Measurements from ENCODE around the gene ANKRD9. TPM values are rescaled to one million over a fixed set of nuclear protein-coding genes. Genes with fewer than 3 reads are reported as not detected.

ANKRD9 gene
- total RNA-seq, 5 donors from 2014 or later (not counting 1 experiment from before 2014, with no cell fraction given), result 1.9 to 3.2 (median 2.4) TPM

- Mint-ChIP-seq H3K27me3 (peaks cover under 1 to 6% of the 10 kb centered on the region in 2 donors), H3K4me3 (no peak overlapping the region), H3K36me3 (no peaks in the 10 kb centered on the region), H3K4me1 (no peaks in the 10 kb centered on the region), H3K9me3 (no peaks in the 10 kb centered on the region), H3K27ac (no peak overlapping the region)
- Histone ChIP-seq H3K4me1 (ENCODE audit: control insufficient read depth in 1 of 2, extremely low read depth in 1 of 2, insufficient read depth in 2 of 2, low read length in 2 of 2) (no peaks in the 10 kb centered on the region), H3K9me3 (no peaks in the 10 kb centered on the region), H3K27me3 (replicated peaks in 1 of 2; ENCODE audit: control insufficient read depth in 2 of 2, extremely low read depth in 1 of 2, insufficient read depth in 2 of 2, low read length in 1 of 2) (peaks cover 0 to 28% of the 10 kb centered on the region in 2 experiments), H3K36me3 (ENCODE audit: control insufficient read depth in 2 of 2, extremely low read depth in 1 of 2, insufficient read depth in 1 of 2, low read length in 1 of 2) (no peaks in the 10 kb centered on the region), H3K27ac (ENCODE audit: low read length) (no peak overlapping the region), H3K4me3 (ENCODE audit: control insufficient read depth in 1 of 2, extremely low read depth in 1 of 2, low read length in 1 of 2) (no peak overlapping the region)
- CTCF ChIA-PET, result no interaction called here
- ATAC-seq (replicated peaks in 1 of 4), result no peak
- DNase-seq, result no peak
- 81% methylated on average over 24 of the region's 25 CpGs for WGBS (ENCODE audit: insufficient coverage)
- POLR2A ChIA-PET, result no interaction called here
These were observed 29.3 kb upstream of the ANKRD9 start for GRCh38 chr14:102538602-102539543.

DNA sequence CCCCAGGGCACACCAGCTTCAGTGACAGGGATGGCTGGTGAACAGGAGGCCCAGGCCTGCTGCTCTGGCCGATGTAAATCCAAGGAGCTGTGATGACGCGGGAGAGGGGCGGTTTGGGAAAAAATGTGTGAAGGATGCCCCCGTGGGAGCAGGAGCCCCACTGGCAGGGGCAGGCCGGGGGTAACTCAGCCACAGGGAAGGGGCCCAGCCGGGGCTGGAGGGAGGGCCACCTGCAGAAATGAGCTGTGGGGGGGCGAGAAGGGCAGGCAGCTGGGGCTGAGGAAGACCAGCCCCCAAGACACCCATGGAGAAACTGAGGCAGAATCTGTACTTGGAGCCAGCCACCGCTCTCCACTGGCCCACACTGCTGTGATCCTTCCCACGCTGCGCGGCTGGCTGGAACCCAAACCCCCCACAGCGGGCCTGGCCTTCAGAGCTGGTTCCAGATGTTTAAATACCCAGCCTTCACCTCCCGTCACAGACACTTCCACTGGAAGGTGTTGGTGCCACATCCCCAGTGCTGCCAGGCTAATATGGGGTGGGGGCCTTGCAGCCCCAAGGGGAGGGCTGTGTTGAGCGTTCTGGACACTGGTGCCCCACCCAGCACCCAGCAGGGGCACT, 28.5 kb upstream of the ANKRD9 start:
- ChIA-PET CTCF (no interaction called here), POLR2A (no interaction called here)
- Mint-ChIP-seq H3K27me3 (peaks cover 0 to 3% of the 10 kb centered on the region in 2 donors), H3K36me3 (no peaks in the 10 kb centered on the region), H3K4me1 (no peaks in the 10 kb centered on the region), H3K9me3 (no peaks in the 10 kb centered on the region), H3K4me3 (no peak overlapping the region), H3K27ac (no peak overlapping the region)
- H3K36me3 ChIP-seq (ENCODE audit: control insufficient read depth in 2 of 2, extremely low read depth in 1 of 2, insufficient read depth in 1 of 2, low read length in 1 of 2), result no peaks in the 10 kb centered on the region
- 98% methylated on average over 6 of the region's 15 CpGs for WGBS (ENCODE audit: insufficient coverage)
- H3K4me3 ChIP-seq (ENCODE audit: control insufficient read depth in 1 of 2, extremely low read depth in 1 of 2, low read length in 1 of 2), result no peak overlapping the region
- H3K9me3 ChIP-seq, result no peaks in the 10 kb centered on the region
- no peak overlapping the region for H3K27ac ChIP-seq (ENCODE audit: low read length)
- no peak for ATAC-seq (replicated peaks in 1 of 4)
- no peak for DNase-seq
- H3K4me1 ChIP-seq (ENCODE audit: control insufficient read depth in 1 of 2, extremely low read depth in 1 of 2, insufficient read depth in 2 of 2, low read length in 2 of 2), result no peaks in the 10 kb centered on the region
- peaks cover 0 to 21% of the 10 kb centered on the region in 2 experiments for H3K27me3 ChIP-seq (replicated peaks in 1 of 2; ENCODE audit: control insufficient read depth in 2 of 2, extremely low read depth in 1 of 2, insufficient read depth in 2 of 2, low read length in 1 of 2)

DNA sequence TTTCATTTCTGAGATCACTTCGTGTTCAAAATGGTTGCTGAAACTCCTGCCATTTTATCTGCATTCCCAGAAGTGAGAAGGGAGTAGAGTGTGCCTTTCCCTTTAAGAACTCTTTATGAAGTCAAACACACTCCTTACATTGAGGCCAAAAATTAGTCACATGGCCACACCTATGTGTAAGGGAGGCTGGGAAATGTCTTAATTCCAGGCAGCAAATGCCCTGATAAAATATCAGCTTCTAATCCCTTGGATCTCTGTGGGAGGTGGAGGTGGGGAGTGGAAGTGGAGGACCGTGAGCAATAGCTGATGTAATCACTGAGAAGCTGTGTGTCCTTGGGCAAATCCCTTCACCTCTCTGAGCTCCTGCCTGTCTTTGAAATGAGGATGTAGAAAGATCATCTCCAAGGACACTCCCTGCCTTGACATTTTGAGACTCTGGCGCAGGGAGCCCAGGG, 22.7 kb upstream of the ANKRD9 start:
- no peak overlapping the region for H3K4me3 ChIP-seq (ENCODE audit: control insufficient read depth in 1 of 2, extremely low read depth in 1 of 2, low read length in 1 of 2)
- Mint-ChIP-seq H3K27ac (no peak overlapping the region), H3K4me3 (no peak overlapping the region), H3K36me3 (no peaks in the 10 kb centered on the region), H3K27me3 (no peaks in the 10 kb centered on the region), H3K9me3 (no peaks in the 10 kb centered on the region), H3K4me1 (peaks cover 0 to 6% (median 6%) of the 10 kb centered on the region in 3 donors)
- DNase-seq, result no peak
- ChIA-PET CTCF (interaction anchor here in 1 of 2 donors (0.6 kb wide), 1 partner anchor 11 kb away, joined by 6 read pairs; no protein-coding TSS in a partner anchor), POLR2A (no interaction called here)
- H3K9me3 ChIP-seq, result no peaks in the 10 kb centered on the region
- peaks cover 0 to 8% of the 10 kb centered on the region in 2 experiments for H3K4me1 ChIP-seq (ENCODE audit: control insufficient read depth in 1 of 2, extremely low read depth in 1 of 2, insufficient read depth in 2 of 2, low read length in 2 of 2)
- ATAC-seq (replicated peaks in 1 of 4), result no peak
- H3K36me3 ChIP-seq (ENCODE audit: control insufficient read depth in 2 of 2, extremely low read depth in 1 of 2, insufficient read depth in 1 of 2, low read length in 1 of 2), result no peaks in the 10 kb centered on the region
- no peaks in the 10 kb centered on the region for H3K27me3 ChIP-seq (replicated peaks in 1 of 2; ENCODE audit: control insufficient read depth in 2 of 2, extremely low read depth in 1 of 2, insufficient read depth in 2 of 2, low read length in 1 of 2)
- H3K27ac ChIP-seq (ENCODE audit: low read length), result no peak overlapping the region
- WGBS (ENCODE audit: insufficient coverage), result 87% methylated on average over 3 of the region's 3 CpGs

DNA sequence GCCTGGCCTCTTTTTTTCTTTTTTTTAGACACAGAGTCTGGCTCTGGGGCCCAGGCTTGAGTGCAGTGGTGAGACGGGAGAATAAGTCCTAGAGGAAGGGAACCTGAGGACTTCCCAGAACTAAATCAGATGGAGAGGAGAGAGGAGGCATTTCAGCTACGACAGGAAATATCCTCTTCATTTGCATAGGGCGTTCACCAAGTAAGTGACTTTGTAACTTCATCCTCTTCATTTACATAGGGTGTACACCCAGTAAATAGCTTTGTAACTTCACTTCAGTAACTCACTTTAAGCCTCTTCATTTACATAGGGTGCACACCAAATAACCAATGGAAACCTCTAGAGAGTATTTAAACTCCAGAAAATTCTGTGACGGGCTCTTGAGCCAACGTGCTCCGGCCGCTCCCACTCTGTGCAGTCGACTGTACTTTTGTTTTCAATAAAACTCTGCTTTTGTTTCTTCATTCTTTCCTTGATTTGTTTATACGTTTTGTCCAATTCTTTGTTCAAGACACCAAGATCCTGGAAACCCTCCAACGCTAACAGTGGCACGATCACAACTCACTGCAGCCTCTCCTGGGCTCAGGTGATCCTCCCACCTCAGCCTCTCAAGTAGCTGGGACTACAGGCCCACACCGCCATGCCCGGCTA, 21.4 kb upstream of the ANKRD9 start:
- no peak overlapping the region for H3K27ac Mint-ChIP-seq

DNA sequence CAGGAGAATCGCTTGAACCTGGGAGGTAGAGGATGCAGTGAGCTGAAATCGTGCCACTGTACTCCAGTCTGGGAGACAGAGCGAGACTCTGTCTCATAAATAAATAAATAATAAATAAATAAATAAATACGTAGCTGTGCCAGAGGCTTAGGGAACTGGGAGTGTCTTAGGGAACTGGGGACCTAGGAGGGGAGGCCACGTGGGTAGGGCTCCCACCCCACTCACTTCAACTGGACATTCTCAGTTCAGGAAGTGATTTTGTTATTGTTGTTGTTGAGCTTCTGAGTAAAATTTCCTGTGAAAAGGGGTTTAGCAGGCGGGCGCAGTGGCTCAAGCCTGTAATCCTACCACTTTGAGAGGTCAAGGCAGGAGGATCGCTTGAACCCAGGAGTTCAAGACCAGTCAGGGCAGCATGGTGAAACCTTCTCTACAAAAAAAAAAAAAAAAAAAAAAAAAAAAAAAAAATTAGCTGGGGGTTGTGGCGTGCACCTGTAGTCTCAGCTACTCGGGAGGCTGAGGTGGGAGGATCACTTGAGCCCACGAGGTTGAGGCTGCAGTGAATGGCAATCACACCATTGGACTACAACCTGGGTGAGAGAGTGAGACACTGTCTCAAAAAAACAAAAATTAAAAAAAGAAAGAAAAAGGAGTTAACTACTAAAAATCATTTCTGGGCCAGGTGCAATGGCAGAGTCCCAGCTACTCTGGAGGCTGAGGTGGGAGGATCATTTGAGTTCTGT, 19.0 kb upstream of the ANKRD9 start:
- ChIA-PET POLR2A (interaction anchor here in 1 of 2 donors (0.6 kb wide), 1 partner anchor 1171 kb away, joined by 7 read pairs; no protein-coding TSS in a partner anchor), CTCF (interaction anchor here in 1 of 2 donors (0.6 to 0.7 kb wide), 2 partner anchors 11 to 549 kb away, joined by 3 to 5 read pairs; no protein-coding TSS in a partner anchor)
- no peak overlapping the region for H3K4me3 Mint-ChIP-seq
- DNase-seq, result no peak
- no peak overlapping the region for H3K27ac ChIP-seq (ENCODE audit: low read length)
- H3K27ac Mint-ChIP-seq, result peak overlapping the region in 1 of 2 donors; percentile 6
- H3K4me3 ChIP-seq (ENCODE audit: control insufficient read depth in 1 of 2, extremely low read depth in 1 of 2, low read length in 1 of 2), result no peak overlapping the region
- H3K36me3 Mint-ChIP-seq, result no peaks in the 10 kb centered on the region
- peaks cover 11 to 33% of the 10 kb centered on the region in 2 experiments for H3K4me1 ChIP-seq (ENCODE audit: control insufficient read depth in 1 of 2, extremely low read depth in 1 of 2, insufficient read depth in 2 of 2, low read length in 2 of 2)
- H3K36me3 ChIP-seq (ENCODE audit: control insufficient read depth in 2 of 2, extremely low read depth in 1 of 2, insufficient read depth in 1 of 2, low read length in 1 of 2), result no peaks in the 10 kb centered on the region
- H3K9me3 Mint-ChIP-seq, result no peaks in the 10 kb centered on the region
- no CpG with 5 or more reads among the region's 11 CpGs for WGBS (ENCODE audit: insufficient coverage)
- no peaks in the 10 kb centered on the region for H3K9me3 ChIP-seq
- H3K4me1 Mint-ChIP-seq, result peaks cover 21 to 28% (median 26%) of the 10 kb centered on the region in 3 donors
- no peaks in the 10 kb centered on the region for H3K27me3 ChIP-seq (replicated peaks in 1 of 2; ENCODE audit: control insufficient read depth in 2 of 2, extremely low read depth in 1 of 2, insufficient read depth in 2 of 2, low read length in 1 of 2)
- ATAC-seq (replicated peaks in 1 of 4), result no peak
- no peaks in the 10 kb centered on the region for H3K27me3 Mint-ChIP-seq

More for the DNA sequence above, 21.4 kb upstream of the ANKRD9 start:
- Histone ChIP-seq H3K9me3 (no peaks in the 10 kb centered on the region), H3K4me1 (ENCODE audit: control insufficient read depth in 1 of 2, extremely low read depth in 1 of 2, insufficient read depth in 2 of 2, low read length in 2 of 2) (peaks cover 0 to 9% of the 10 kb centered on the region in 2 experiments), H3K27me3 (replicated peaks in 1 of 2; ENCODE audit: control insufficient read depth in 2 of 2, extremely low read depth in 1 of 2, insufficient read depth in 2 of 2, low read length in 1 of 2) (no peaks in the 10 kb centered on the region), H3K36me3 (ENCODE audit: control insufficient read depth in 2 of 2, extremely low read depth in 1 of 2, insufficient read depth in 1 of 2, low read length in 1 of 2) (no peaks in the 10 kb centered on the region), H3K4me3 (ENCODE audit: control insufficient read depth in 1 of 2, extremely low read depth in 1 of 2, low read length in 1 of 2) (no peak overlapping the region), H3K27ac (ENCODE audit: low read length) (no peak overlapping the region)
- 76% methylated on average over 7 of the region's 13 CpGs for WGBS (ENCODE audit: insufficient coverage)
- CTCF ChIA-PET, result no interaction called here
- DNase-seq (no peak), ATAC-seq (replicated peaks in 1 of 4) (peak in 2 of 4 experiments; percentile 47 to 52)
- POLR2A ChIA-PET, result no interaction called here
- H3K9me3 Mint-ChIP-seq, result no peaks in the 10 kb centered on the region
- peaks cover 1 to 7% (median 7%) of the 10 kb centered on the region in 3 donors for H3K4me1 Mint-ChIP-seq
- H3K36me3 Mint-ChIP-seq, result no peaks in the 10 kb centered on the region
- no peak overlapping the region for H3K4me3 Mint-ChIP-seq
- H3K27me3 Mint-ChIP-seq, result no peaks in the 10 kb centered on the region

Measured in T-cell (primary cell).